GM19025 (cell line): ENCODE data around the gene STAT5B.

Experiments used
- ATAC-seq: cut with Tn5 transposase; IDR thresholded peaks from one replicate; pipeline ENCODE4 v1.9.1; 2021; ENCODE audit warnings: mild to moderate bottlenecking, low read depth, moderate library complexity; ENCODE audit not compliant: unreplicated experiment

STAT5B gene

GRCh38 chr17:42159796-42160530 lies 116.2 kb downstream of the STAT5B start:
- ATAC-seq = no peak

GRCh38 chr17:42155614-42156045 lies 120.6 kb downstream of the STAT5B start:
- no peak for ATAC-seq

DNA sequence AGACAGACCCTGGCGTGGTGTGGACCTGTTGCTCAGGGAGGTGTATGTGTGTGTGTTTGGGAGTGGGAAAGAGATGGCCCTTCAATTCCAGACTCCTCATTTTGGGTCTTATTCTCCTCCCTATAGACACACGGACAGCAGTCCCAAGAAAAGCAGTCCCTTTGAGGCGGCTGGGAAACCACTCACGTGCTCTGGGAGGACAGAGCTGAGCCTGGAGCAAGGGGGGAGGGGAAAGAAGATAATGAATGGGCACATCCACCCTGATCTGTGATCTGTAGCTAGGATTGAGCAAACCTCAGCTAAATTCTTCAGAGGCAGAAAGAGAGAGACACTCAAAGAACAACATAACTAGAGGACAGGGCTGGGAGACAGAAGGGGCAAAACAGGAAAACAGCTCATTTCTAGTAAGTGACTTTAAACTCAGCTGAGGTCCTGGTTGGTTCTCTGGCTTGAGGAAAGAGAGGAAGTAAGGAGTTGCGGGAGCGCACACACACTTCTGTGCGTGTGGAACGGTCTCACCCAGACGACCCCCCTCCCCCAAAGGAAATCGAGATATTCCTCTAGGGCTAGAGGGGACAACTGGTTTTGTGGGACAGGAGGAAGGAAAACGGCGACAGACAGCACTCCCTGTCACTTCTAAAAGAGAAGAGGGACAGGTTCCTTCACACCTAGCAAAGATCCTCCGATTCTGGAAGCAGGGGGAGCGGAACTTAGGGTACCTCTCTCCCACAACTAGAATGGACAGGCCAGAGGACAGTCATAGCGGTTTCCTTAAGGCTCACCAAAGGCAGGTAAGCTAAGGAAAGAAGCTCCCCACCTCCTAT lies 122.1 kb downstream of the STAT5B start:
- no peak for ATAC-seq
